ENCODE data around the gene IMMP1L.

GRCh38 chr11:31443802-31444201 is 65.6 kb downstream of the IMMP1L start:
- TF ChIP-seq RFX5 (IDR thresholded peaks at IDR 0.05; ENCODE audit: low read depth, low read length) (no peak), TCF3 (IDR thresholded peaks at IDR 0.05; ENCODE audit: borderline replicate concordance, insufficient read depth, low read depth, low read length) (no peak), REST (IDR thresholded peaks at IDR 0.05; ENCODE audit: low read depth, low read length) (no peak), CBX5 (IDR thresholded peaks at IDR 0.05; ENCODE audit: low read depth) (no peak), CTCF (IDR thresholded peaks at IDR 0.05 in 2 of 3, conservative IDR thresholded peaks at IDR 0.05 in 1 of 3; ENCODE audit: control insufficient read depth in 2 of 3, extremely low read depth in 1 of 3, insufficient read depth in 1 of 3, low read depth in 3 of 3, low read length in 3 of 3) (no peak), ZNF622 (IDR thresholded peaks at IDR 0.05) (no peak), POLR2A (IDR thresholded peaks at IDR 0.05; ENCODE audit: low read depth, low read length) (no peak)

All from GM12878 (cell line).